Endothelial cell of umbilical vein (primary cell): Measurements from ENCODE around the gene TCF21. TPM values are rescaled to one million over a fixed set of nuclear protein-coding genes. Genes with fewer than 3 reads are reported as not detected.

Experiments used
- BruUV-seq: library from RNA; stranded (reverse); fragments of 400-500 nt; replicated peaks from 2 replicates; lab custom pipeline; 2021; lab: Mats Ljungman, UMichigan
- CTCF ChIA-PET: fragments of 300-600, 350-600 bp; sonication (Branson Sonifier 250); formaldehyde crosslinking; loops from one replicate; lab custom pipeline; 2021; ENCODE audit warnings: antibody characterized with exemption, inconsistent platforms; lab: Charles Lee
- POLR2A ChIA-PET: fragments of 300-600, 350-600 bp; sonication (Branson Sonifier 250); formaldehyde crosslinking; loops from one replicate; lab custom pipeline; 2021; ENCODE audit warnings: antibody characterized with exemption, inconsistent platforms; lab: Charles Lee
- DNase-seq: peaks from one replicate; pipeline ENCODE4 v3.0.0-alpha.2; 2011; ENCODE audit warnings: low read depth, low spot score
- FAIRE-seq: peaks from 2 replicates; lab custom pipeline; 2011; peaks lifted over from hg19 to GRCh38; lab: Jason Lieb, UNC
- H2AFZ ChIP-seq: 2 replicates; pipeline ENCODE4 v1.6.0; 2012; ENCODE audit warnings: low read depth, low read length, control low read depth, inconsistent platforms
- H3K27ac ChIP-seq: 2 replicates; pipeline ENCODE4 v1.5.1; 2011; ENCODE audit warnings: low read depth, mild to moderate bottlenecking, control low read depth, low read length, moderate library complexity; ENCODE audit not compliant: insufficient read depth
- H3K27me3 ChIP-seq, 2 experiments: 2 replicates each; pipeline versions ENCODE4 v1.6.0 to v1.6.1; 2011; ENCODE audit warnings: low read length in 2 of 2, mixed read lengths in 1 of 2; ENCODE audit not compliant: control insufficient read depth in 2 of 2, insufficient read depth in 2 of 2
- H3K36me3 ChIP-seq, 2 experiments: 2 replicates in 1 of 2; 3 replicates in 1 of 2; pipeline ENCODE4 v1.5.1; 2011; ENCODE audit warnings: low read length in 2 of 2, mild to moderate bottlenecking in 1 of 2, moderate library complexity in 1 of 2; ENCODE audit not compliant: control insufficient read depth in 2 of 2, insufficient read depth in 2 of 2; ENCODE audit errors: extremely low read depth in 1 of 2
- H3K4me1 ChIP-seq: 3 replicates; pipeline ENCODE4 v1.5.1; 2011; ENCODE audit warnings: mild to moderate bottlenecking, low read length; ENCODE audit not compliant: control insufficient read depth, insufficient read depth; ENCODE audit errors: extremely low read depth
- H3K4me2 ChIP-seq: 2 replicates; pipeline ENCODE4 v1.6.1; 2011; ENCODE audit warnings: low read length, control low read depth, mixed read lengths; ENCODE audit not compliant: insufficient read depth
- H3K4me3 ChIP-seq, 3 experiments: fragments of 200-600 bp in 1 of 3; sonication (generic), shearing (Covaris generic) in 1 of 3; replicated peaks in 1 of 3; 2 replicates each; pipeline ENCODE4 v1.5.1; 2011 to 2016; ENCODE audit warnings: control low read depth in 3 of 3, low read length in 3 of 3, mild to moderate bottlenecking in 2 of 3, inconsistent platforms in 1 of 3, low read depth in 1 of 3, moderate library complexity in 1 of 3; ENCODE audit not compliant: insufficient read depth in 1 of 3
- H3K79me2 ChIP-seq: 2 replicates; pipeline ENCODE4 v1.6.0; 2012; ENCODE audit warnings: low read length, inconsistent platforms; ENCODE audit not compliant: control insufficient read depth, insufficient read depth
- H3K9ac ChIP-seq: replicated peaks from 2 replicates; pipeline ENCODE3; 2011; ENCODE audit warnings: low read length, control low read depth; ENCODE audit not compliant: insufficient read depth; ENCODE audit errors: extremely low read depth
- H3K9me1 ChIP-seq: replicated peaks from 3 replicates; pipeline ENCODE4 v1.6.0; 2011; ENCODE audit warnings: mild to moderate bottlenecking, low read length; ENCODE audit not compliant: control insufficient read depth, insufficient read depth; ENCODE audit errors: extremely low read depth
- H3K9me3 ChIP-seq: replicated peaks from 2 replicates; pipeline ENCODE4 v1.5.1; 2012; ENCODE audit warnings: low read length, inconsistent platforms; ENCODE audit not compliant: control insufficient read depth, insufficient read depth
- H4K20me1 ChIP-seq: replicated peaks from 2 replicates; pipeline ENCODE3; 2011; ENCODE audit warnings: mild to moderate bottlenecking, low read length; ENCODE audit not compliant: control insufficient read depth, insufficient read depth; ENCODE audit errors: extremely low read depth
- EZH2 ChIP-seq: IDR thresholded peaks from 2 replicates; pipeline ENCODE4 v1.6.1; 2012; ENCODE audit warnings: borderline replicate concordance, low read depth, mild to moderate bottlenecking, moderate library complexity, low read length, inconsistent platforms; ENCODE audit not compliant: severe bottlenecking
- FOS ChIP-seq: IDR thresholded peaks from 2 replicates; pipeline ENCODE4 v1.6.1; 2011; ENCODE audit warnings: mild to moderate bottlenecking, low read length, moderate library complexity, borderline replicate concordance; ENCODE audit not compliant: insufficient read depth
- GATA2 ChIP-seq: IDR thresholded peaks from 2 replicates; pipeline ENCODE4 v1.7.0; 2011; ENCODE audit warnings: low read depth, mild to moderate bottlenecking, moderate library complexity, mixed read lengths, low read length; ENCODE audit not compliant: insufficient read length, insufficient read depth
- JUN ChIP-seq: IDR thresholded peaks from 2 replicates; pipeline ENCODE4 v1.6.1; 2011; ENCODE audit warnings: borderline replicate concordance, low read depth; ENCODE audit not compliant: insufficient read length, insufficient read depth
- MYC ChIP-seq: IDR thresholded peaks from one replicate; pipeline ENCODE4 v1.6.1; 2011; ENCODE audit warnings: mild to moderate bottlenecking, low read depth, low read length
- POLR2A ChIP-seq: IDR thresholded peaks from 2 replicates; pipeline ENCODE4 v1.6.1; 2012; ENCODE audit warnings: low read depth, mild to moderate bottlenecking, control low read depth, low read length
- POLR2AphosphoS5 ChIP-seq: IDR thresholded peaks from 2 replicates; pipeline ENCODE4 v1.6.1; 2012; ENCODE audit warnings: low read depth, mild to moderate bottlenecking, control low read depth, low read length, moderate library complexity; ENCODE audit not compliant: insufficient read depth
- dilution Hi-C: fragments of 300-500 bp; cut with MboI; formaldehyde crosslinking; loops from one replicate; pipeline ENCODE4 v1.15.0; 2019; ENCODE audit warnings: low sequenced_read_pairs; ENCODE audit not compliant: extremely low pct_ligation_motif_present
- intact Hi-C: fragments of 100-400 bp; cut with micrococcal nuclease; formaldehyde crosslinking; loops from one replicate; pipeline ENCODE4 v1.10.0; 2022
- polyA plus RNA-seq, 4 experiments: library from polyadenylated mRNA; depleted of rRNA in 3 of 4; stranded (reverse) in 3 of 4; unstranded in 1 of 4; fragments of >200 nt; gene quantifications; 2 replicates each; pipeline versions ENCODE4 v1.2.1 to v1.2.3, GENCODE V29; 2011 to 2012; ENCODE audit warnings: missing spikeins in 1 of 4
- total RNA-seq: library from RNA; stranded (reverse); gene quantifications from 2 replicates; pipeline ENCODE4 v1.2.3, GENCODE V29; 2021
- TF ChIP-seq, protein P1 (sequence below): IDR thresholded peaks from 2 replicates; pipeline ENCODE4 v1.6.1; 2011; ENCODE audit not compliant: insufficient read depth, insufficient read length
- TF ChIP-seq, protein P2 (sequence below), 2 donors: IDR thresholded peaks; 1 replicate in 1 of 2; 2 replicates in 1 of 2; pipeline ENCODE4 v1.5.1; 2011; ENCODE audit warnings: low read length in 2 of 2, mild to moderate bottlenecking in 2 of 2, moderate library complexity in 2 of 2, control low read depth in 1 of 2, inconsistent platforms in 1 of 2, low read depth in 1 of 2; ENCODE audit not compliant: insufficient read depth in 1 of 2; ENCODE audit errors: extremely low read depth in 1 of 2

Gene TCF21
- total and polyA plus RNA-seq, 2 donors (not counting 3 experiments of a cell fraction or from before 2014, with no cell fraction given), result not detected

- no peaks in the 10 kb centered on the region for H3K4me1 ChIP-seq
- H3K9me3 ChIP-seq, result no peaks in the 10 kb centered on the region
- CTCF ChIA-PET, result interaction anchor here (1.6 kb wide), 1 partner anchor 17 kb away, joined by 3 read pairs; no protein-coding TSS in a partner anchor
- BruUV-seq, result no TSS peak
- no peaks in the 10 kb centered on the region for H3K36me3 ChIP-seq
- no peak overlapping the region for H2AFZ ChIP-seq
- H3K4me2 ChIP-seq, result no peak overlapping the region
- no peak overlapping the region for H3K4me3 ChIP-seq
- TF ChIP-seq JUN (no peak), FOS (no peak), MYC (no peak), EZH2 (no peak), POLR2A (no peak), POLR2AphosphoS5 (no peak), GATA2 (no peak)
- TF ChIP-seq, protein P1, sequence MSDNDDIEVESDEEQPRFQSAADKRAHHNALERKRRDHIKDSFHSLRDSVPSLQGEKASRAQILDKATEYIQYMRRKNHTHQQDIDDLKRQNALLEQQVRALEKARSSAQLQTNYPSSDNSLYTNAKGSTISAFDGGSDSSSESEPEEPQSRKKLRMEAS, result no peak
- TF ChIP-seq, protein P2, sequence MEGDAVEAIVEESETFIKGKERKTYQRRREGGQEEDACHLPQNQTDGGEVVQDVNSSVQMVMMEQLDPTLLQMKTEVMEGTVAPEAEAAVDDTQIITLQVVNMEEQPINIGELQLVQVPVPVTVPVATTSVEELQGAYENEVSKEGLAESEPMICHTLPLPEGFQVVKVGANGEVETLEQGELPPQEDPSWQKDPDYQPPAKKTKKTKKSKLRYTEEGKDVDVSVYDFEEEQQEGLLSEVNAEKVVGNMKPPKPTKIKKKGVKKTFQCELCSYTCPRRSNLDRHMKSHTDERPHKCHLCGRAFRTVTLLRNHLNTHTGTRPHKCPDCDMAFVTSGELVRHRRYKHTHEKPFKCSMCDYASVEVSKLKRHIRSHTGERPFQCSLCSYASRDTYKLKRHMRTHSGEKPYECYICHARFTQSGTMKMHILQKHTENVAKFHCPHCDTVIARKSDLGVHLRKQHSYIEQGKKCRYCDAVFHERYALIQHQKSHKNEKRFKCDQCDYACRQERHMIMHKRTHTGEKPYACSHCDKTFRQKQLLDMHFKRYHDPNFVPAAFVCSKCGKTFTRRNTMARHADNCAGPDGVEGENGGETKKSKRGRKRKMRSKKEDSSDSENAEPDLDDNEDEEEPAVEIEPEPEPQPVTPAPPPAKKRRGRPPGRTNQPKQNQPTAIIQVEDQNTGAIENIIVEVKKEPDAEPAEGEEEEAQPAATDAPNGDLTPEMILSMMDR (IDR thresholded peaks at IDR 0.05; ENCODE audit: extremely low read depth in 1 of 2, insufficient read depth in 1 of 2, low read depth in 1 of 2, low read length in 2 of 2), result no peak
- FAIRE-seq, result no peak
- intact Hi-C loops, result no loop called here
- no peaks in the 10 kb centered on the region for H3K9me1 ChIP-seq
- dilution Hi-C loops, result no loop called here
- POLR2A ChIA-PET, result no interaction called here
- H3K27ac ChIP-seq, result no peak overlapping the region
- H4K20me1 ChIP-seq, result no peaks in the 10 kb centered on the region
- peaks cover 39 to 59% of the 10 kb centered on the region in 2 experiments for H3K27me3 ChIP-seq
- no peak for DNase-seq
- H3K79me2 ChIP-seq, result no peaks in the 10 kb centered on the region
- no peak overlapping the region for H3K9ac ChIP-seq
Measured at GRCh38 chr6:133899556-133899955, 10.6 kb downstream of the TCF21 start.
